Airway epithelial cell (primary cell): ENCODE data around the gene PSMB2. TPM values are rescaled to one million over a fixed set of nuclear protein-coding genes. Genes with fewer than 3 reads are reported as not detected.

ENCODE experiments used
- total RNA-seq: library from RNA; depleted of rRNA; stranded (reverse); fragments of >200 nt; gene quantifications from 2 replicates; pipeline ENCODE4 v1.2.3, GENCODE V29; 2015

PSMB2 gene
- total RNA-seq = 73.7 and 89.4 TPM in 2 replicates

DNA sequence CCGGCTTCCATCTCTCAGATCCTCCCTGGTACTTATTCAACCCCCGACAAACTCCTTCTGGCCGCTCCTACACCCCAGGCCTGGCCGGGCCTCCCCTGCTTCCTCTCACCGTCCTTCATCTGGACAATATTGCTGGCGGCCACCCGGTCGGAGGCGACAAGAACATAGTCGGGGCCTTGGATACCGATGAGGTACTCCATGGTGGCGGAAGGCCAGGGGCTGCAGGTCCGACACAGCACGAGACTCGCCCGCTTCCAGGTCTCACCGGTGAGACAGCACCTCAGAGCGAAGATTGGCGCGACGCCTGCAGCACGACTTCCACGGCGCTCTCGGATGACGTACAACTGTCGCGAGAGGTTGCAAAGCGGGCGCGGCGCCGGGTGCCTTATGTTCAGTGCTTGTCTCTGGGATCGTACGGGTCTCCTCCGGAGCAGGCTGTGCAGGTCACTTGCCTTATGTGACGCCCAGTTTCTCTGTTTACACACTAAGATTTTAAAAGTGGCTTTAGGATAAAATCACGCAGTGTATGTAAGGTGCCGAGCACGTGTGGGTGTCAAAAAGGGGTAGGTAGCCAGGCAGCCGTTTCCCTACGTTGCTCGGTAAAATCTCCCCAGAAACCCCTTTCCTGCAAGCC is at the start of gene PSMB2:
PSMB2 (minus strand) TSS at position 294 of the 634 bp plus-strand sequence; CDS start at position 200, 94 bp downstream.

DNA sequence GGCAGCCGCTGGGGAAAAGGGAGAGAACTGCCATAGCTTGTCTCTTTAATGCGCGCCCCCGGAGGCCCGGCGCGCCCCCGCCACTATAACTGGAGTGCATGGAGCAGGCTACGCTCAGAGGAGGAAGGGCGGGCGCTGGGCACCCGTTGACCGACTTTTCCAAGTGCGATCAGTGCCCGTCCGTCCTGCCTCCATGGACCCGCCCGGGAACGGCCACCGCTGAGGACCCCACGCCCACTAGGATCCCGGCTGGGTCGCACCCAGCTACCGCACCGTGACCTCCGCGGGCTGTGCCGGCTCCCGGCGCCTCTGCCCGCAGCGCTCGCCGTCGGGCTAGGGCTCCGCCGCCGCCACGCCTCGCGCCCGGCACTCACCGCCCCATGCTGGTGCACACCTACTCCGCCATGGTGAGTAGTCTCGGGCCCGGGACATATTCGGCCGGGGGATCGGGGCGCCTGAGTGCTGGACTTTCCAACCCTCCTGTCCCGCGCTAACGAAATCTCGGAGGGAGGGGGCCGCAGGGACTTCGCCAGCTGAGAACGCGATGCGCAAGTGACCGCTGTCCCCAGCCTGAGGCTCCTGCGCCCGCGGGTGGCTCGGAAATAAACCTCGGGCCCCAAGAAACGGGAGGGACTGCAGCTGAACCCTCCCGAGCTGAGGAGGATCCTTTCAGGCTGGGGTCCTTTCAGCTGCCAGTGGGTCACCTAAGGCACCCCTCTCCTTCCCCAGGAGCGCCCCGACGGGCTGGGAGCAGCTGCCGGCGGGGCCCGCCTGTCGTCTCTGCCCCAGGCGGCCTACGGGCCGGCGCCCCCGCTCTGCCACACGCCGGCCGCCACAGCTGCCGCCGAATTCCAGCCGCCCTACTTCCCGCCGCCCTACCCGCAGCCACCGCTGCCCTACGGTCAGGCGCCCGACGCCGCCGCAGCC is 67.9 kb downstream of the PSMB2 start, which contains the start of gene TFAP2E:
TFAP2E (plus strand) TSS at position 117 of the 927 bp plus-strand sequence; CDS start at position 381, 264 bp downstream.

DNA sequence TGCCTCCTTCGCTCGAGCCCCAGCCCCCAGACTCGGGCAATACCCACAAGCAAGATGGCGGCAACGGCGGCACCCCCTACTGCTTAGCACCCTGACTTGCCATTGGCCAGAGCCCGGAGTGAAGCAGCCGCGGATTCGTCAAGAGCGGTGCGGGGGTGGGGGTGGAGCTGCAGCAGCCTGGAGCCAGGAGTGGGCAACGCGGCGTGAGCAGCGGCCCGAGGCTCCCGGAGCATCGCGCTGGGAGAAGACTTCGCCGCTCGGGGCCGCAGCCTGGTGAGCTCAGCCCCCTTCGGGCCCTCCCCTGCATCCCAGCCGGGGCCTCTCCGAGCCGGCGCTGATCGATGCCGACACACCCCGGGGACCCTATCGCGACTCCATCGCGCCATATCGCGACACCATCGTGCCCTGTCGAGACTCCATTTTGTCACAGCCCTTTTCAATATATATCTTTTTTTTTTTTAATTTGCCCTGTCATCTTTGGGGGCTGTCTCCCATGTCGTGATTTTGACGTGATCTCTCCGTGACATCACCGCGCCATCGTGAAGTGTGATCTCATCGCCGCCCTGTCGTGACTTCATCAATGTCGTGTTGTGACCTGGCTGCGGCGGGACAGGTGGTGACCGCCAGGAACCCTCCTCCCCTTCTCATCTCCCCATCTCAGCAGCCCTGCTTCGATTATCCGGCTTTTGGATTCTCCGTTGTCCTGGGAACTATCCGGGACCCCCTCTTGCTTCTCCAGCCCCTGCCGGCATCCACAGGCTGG is 83.5 kb downstream of the PSMB2 start, which contains the start of gene NCDN:
NCDN (plus strand) TSS at position 189 of the 763 bp plus-strand sequence; CDS start at position 581, 392 bp downstream.

DNA sequence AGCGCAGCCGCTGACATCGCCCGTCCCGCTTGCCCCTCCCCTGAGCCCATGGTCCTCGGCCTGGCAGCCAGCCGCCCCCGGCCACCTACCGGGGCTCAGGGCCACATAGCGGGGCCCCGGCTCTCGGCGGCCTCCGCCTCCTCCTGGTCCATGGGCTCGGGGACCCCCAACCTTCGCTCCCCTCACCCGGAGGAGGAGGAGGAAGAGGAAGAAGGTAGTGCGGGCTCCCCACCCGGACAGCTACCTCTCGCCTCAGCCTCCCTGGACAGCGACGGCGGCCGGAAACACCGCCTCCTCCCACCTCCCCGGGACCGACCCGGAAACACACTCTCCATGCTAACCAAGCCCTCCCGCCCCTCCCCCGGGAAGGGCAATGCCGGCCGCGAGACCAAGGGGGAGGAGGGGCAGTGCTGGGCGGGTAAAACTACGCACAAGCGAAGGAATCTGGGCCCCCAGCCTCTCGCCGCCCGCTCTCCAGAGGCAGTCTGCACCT is 84.2 kb downstream of the PSMB2 start, which contains the start of gene KIAA0319L:
KIAA0319L (minus strand) TSS at position 286 of the 493 bp plus-strand sequence. CDS start 2,912 bp downstream, outside the sequence.

Other genes with a start within 250 kb of the PSMB2 start
- gene KIAA0319L, start 84.1 kb downstream of the PSMB2 start, total RNA-seq = 45.2 and 48.5 TPM in 2 replicates
- gene NCDN, start 83.7 kb downstream of the PSMB2 start, total RNA-seq = 19.4 and 24.5 TPM in 2 replicates
- 0.23 and 0.49 TPM in 2 replicates for gene TFAP2E, start 68.2 kb downstream of the PSMB2 start, total RNA-seq
- 5.0 and 7.2 TPM in 2 replicates for gene C1orf216, start 77.4 kb upstream of the PSMB2 start, total RNA-seq
- 6.8 and 13.0 TPM in 2 replicates for gene CLSPN, start 128.5 kb upstream of the PSMB2 start, total RNA-seq
- gene AGO4, start 166.5 kb upstream of the PSMB2 start, total RNA-seq = 4.8 and 9.5 TPM in 2 replicates
- gene AGO1, start 241.7 kb upstream of the PSMB2 start, total RNA-seq = 10.3 and 15.8 TPM in 2 replicates